WI38 (cell line): Measurements from ENCODE around the gene INVS.
"Not testable (repeated sequence)": the region's sequence is repeated elsewhere in the genome, so short reads cannot be mapped to it uniquely, and the experiment has no call there.

ENCODE experiments used
- H3K4me3 ChIP-seq: 2 replicates; pipeline ENCODE4 v1.5.1; 2011; ENCODE audit warnings: low read depth, mild to moderate bottlenecking, control low read depth, low read length
- TF ChIP-seq, protein P1 (sequence below): IDR thresholded peaks from 2 replicates; pipeline ENCODE4 v1.5.1; 2012; ENCODE audit warnings: low read depth, mild to moderate bottlenecking, control low read depth, low read length

The INVS gene

DNA sequence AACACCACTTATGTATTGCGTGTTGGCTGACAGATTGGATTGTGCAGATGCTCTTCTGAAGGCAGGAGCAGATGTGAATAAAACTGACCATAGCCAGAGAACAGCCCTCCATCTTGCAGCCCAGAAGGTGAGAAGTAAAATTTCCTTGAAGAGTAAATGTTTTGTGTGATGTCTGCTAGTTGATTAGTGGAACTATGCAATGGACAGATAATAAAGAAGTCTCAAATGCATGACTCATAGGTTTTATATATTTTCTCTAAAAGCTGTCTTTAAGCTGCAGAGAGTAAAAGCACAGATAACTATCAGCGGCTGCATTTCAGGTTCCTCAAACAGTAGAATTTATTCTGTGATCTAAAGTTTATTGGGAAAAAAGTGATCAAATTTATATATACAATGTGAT, 27.4 kb downstream of the INVS start:
- TF ChIP-seq, protein P1, sequence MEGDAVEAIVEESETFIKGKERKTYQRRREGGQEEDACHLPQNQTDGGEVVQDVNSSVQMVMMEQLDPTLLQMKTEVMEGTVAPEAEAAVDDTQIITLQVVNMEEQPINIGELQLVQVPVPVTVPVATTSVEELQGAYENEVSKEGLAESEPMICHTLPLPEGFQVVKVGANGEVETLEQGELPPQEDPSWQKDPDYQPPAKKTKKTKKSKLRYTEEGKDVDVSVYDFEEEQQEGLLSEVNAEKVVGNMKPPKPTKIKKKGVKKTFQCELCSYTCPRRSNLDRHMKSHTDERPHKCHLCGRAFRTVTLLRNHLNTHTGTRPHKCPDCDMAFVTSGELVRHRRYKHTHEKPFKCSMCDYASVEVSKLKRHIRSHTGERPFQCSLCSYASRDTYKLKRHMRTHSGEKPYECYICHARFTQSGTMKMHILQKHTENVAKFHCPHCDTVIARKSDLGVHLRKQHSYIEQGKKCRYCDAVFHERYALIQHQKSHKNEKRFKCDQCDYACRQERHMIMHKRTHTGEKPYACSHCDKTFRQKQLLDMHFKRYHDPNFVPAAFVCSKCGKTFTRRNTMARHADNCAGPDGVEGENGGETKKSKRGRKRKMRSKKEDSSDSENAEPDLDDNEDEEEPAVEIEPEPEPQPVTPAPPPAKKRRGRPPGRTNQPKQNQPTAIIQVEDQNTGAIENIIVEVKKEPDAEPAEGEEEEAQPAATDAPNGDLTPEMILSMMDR, result no peak
- no peak overlapping the region for H3K4me3 ChIP-seq

DNA sequence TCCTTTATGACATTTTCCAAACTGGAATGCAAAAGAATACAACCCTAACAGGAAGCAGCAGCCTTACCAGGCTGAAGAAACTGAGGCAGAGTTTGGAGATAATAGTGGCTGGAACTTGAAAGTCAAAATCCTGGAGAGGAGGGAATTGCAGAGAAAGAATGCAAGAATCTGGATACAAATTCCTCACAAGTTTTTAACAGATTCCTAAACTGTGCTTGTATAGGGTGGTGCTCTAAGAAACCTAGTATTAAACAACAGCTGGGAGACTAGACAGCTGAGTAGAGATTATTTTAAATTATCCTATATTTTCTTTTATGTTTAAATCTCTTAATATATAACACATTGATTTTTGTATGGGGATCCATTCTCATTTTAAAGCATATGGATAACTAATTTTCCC, 30.7 kb downstream of the INVS start:
- H3K4me3 ChIP-seq, result no peak overlapping the region
- TF ChIP-seq, protein P1, result no peak

DNA sequence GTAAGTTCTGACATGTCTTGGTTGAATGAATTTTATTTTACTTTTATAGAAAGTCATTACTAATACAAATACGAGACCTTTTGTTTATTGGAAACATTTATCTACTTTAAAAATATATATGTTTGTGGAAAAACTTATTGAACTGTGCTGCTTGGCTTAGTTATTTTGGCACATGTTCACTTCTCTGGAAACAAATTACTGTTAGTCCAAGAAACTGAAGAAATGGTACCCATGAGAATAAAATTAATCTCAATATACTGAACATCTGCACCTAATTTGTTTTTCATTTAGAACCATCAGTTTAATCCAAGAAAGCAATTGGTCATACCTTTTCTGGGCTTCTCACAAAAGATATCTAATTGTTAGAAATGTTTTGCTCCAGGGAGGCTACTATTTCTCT, 32.2 kb downstream of the INVS start:
- TF ChIP-seq, protein P1, result no peak
- no peak overlapping the region for H3K4me3 ChIP-seq

DNA sequence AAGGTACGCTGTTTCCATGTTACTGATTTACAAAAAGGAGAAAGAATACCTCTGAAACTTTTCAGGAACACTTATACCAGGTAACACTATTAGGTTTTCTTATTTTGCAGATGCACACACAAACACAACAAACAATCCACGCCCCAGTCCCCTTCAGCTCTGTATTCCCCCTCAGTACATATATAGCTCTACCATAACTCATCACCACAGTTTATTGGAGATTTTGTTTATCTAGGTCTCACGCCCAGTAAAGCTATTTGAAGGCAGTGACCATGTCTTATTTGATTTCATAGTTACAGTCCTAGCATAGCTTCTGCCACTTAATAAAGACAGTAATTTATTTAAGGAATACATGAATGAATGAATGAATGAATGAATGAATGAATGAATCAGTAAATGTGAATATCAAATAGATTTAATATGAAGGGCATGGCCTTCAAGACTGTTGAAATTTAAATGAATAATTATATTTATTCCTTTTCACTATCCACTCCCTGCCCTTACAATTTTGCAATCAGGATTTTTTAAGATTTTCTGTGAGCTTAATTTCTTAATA, 32.9 kb downstream of the INVS start:
- TF ChIP-seq, protein P1, result no peak
- H3K4me3 ChIP-seq, result no peak overlapping the region

DNA sequence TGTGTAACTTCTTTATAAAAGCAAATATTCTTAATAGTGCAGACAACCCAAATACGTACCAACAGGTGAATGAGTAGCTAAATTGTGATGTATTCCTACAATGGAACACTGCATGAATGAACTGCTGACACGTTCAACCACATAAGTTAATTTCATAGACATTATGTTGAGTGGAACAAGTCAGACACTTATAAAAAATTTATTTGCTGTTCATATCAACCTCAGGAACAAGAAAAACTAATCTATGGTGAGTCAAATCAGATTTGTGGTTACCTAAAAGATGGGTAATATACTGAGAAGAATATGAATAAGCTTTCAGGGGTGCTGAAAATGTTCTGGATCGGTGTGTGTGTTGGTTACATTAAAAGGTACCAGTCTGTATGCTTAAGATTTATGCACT, 35.7 kb downstream of the INVS start:
- H3K4me3 ChIP-seq, result no peak overlapping the region
- TF ChIP-seq, protein P1, result no peak

DNA sequence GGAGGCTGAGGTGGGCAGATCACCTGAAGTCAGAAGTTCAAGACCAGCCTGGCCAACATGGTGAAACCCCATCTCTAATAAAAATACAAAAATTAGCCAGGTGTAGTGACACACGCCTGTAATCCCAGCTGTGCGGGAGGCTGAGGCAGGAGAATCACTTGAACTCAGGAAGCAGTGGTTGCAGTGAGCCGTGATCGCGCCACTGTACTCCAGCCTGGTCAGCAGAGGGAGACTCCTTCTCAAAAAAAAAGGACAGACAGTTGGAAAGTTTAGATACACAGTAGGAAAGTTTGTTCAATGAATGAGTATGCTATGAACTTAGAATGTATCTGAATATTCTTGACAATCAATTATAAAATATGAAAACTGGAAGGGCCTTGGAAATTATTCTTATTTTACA, 37.8 kb downstream of the INVS start:
- TF ChIP-seq, protein P1, result peak; percentile 13; the same call in 1 of the 2 replicates
- not testable (repeated sequence) for H3K4me3 ChIP-seq

DNA sequence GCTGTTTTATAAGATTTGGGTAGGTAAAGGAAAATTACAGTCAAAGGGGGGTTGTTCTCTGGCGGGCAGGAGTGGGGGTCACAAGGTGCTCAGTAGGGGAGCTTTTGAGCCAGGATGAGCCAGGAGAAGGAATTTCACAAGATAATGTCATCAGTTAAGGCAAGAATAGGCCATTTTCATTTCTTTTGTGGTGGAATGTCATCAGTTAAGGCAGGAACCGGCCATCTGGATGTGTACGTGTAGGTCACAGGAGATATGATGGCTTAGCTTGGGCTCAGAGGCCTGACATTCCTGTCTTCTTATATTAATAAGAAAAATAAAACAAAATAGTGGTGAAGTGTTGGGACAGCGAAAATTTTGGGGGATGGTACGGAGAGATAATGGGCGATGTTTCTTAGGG, 41.3 kb downstream of the INVS start:
- not testable (repeated sequence) for H3K4me3 ChIP-seq

DNA sequence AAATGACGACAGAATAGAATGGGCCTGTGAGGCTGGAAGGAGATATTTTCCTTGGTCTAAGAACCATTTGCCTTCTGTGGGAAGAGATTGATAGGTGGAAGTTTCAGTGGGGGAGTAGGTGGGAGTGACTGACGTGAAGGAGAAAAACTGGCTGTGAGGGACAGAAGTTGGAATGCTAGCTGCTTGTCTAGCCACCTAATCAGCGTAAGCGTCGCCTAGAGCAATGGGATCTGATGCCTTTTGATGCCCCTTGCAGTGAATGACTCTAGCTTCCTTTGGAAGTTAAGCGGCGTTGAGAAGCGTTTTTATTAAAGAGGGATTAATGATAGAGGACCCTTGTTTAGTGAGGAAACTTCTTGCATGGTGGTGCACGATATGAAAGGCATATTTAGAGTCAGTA, 42.8 kb downstream of the INVS start:
- not testable (repeated sequence) for H3K4me3 ChIP-seq

DNA sequence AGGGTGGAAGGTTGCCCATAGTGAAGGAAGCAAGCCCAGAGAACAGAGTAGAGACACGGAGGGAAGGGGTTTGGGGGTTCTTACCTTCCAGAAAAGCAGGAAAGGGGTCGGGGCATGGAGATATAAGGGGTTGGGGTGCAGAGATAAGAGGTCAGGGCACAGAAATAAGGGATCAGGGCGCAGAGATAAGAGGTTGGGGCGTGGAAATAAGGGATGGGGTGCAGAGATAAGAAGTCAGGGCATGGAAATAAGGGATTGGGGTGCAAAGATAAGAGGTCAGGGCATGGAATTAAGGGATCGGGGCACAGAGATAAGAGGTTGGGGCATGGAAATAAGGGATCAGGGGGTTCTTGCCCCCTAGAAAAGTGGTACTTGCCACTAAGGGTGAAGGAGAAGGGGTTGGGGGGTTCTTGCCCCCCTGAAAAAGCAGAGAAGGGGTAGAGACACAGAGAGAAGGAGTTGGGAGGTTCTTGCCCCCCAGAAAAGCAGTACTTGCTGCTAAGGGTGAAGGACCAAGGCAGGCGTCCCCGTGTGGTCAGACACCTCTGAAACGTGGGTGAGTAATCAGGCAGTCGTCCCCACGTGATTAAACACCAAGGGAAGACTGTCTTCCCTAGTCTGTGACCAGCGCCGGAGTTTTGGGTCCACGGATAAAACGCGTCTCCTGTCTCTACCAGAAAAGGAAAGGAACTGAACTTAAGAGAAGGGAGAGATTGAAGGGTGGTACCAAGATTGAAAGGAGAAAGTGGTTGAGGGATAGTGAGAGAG, 46.3 kb downstream of the INVS start:
- H3K4me3 ChIP-seq, result not testable (repeated sequence)

DNA sequence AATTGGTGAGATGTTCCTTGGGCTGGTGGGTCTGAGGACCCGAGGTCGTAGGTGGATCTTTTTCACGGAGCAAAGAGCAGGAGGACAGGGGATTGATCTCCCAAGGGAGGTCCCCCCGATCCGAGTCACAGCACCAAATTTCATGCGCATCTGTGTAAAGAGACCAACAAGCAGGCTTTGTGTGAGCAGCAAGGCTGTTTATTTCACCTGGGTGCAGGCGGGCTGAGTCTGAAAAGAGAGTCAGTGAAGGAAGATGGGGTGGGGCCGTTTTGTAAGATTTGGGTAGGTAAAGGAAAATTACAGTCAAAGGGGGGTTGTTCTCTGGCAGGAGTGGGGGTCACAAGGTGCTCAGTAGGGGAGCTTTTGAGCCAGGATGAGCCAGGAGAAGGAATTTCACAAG, 46.9 kb downstream of the INVS start:
- not testable (repeated sequence) for H3K4me3 ChIP-seq
